HepG2 (cell line): ENCODE data around the gene GNG7.

Experiments
- CTCF ChIP-seq: sonication (generic); formaldehyde crosslinking; IDR thresholded peaks from 2 replicates; pipeline ENCODE4 v1.5.0; 2020; ENCODE audit warnings: mild to moderate bottlenecking, missing genetic modification reagents, moderate library complexity
- HOMEZ ChIP-seq: IDR thresholded peaks from 2 replicates; pipeline ENCODE4 v1.6.1; 2016; ENCODE audit warnings: low read depth
- JUND ChIP-seq: sonication (generic); formaldehyde crosslinking; IDR thresholded peaks from 2 replicates; pipeline ENCODE4 v1.8.0; 2022; ENCODE audit warnings: mild to moderate bottlenecking, missing genetic modification reagents
- KMT2A ChIP-seq: sonication (generic); formaldehyde crosslinking; IDR thresholded peaks from 2 replicates; pipeline ENCODE4 v1.4.0; 2020; ENCODE audit warnings: missing genetic modification reagents
- MAX ChIP-seq: IDR thresholded peaks from 2 replicates; pipeline ENCODE4 v1.6.1; 2012; ENCODE audit warnings: inconsistent platforms
- NBN ChIP-seq: fragments of 450-650 bp; conservative IDR thresholded peaks from 2 replicates; pipeline ENCODE4 v1.6.1; 2017
- PLRG1 ChIP-seq: fragments of 450-650 bp; conservative IDR thresholded peaks from 2 replicates; pipeline ENCODE4 v1.6.1; 2016
- POLR2AphosphoS5 ChIP-seq: IDR thresholded peaks from 2 replicates; pipeline ENCODE4 v1.6.1; 2012; ENCODE audit warnings: low read depth, low read length
- SNAI1 ChIP-seq: sonication (generic); formaldehyde crosslinking; IDR thresholded peaks from 2 replicates; pipeline ENCODE4 v1.5.0; 2020; ENCODE audit warnings: mild to moderate bottlenecking, missing genetic modification reagents, borderline replicate concordance
- ZBTB20 ChIP-seq: sonication (generic); formaldehyde crosslinking; IDR thresholded peaks from 2 replicates; pipeline ENCODE4 v1.8.1; 2023; ENCODE audit warnings: missing genetic modification reagents, low read depth, mild to moderate bottlenecking, borderline replicate concordance
- ZNF317 ChIP-seq: sonication (generic); formaldehyde crosslinking; IDR thresholded peaks from 2 replicates; pipeline ENCODE4 v1.5.0; 2020; ENCODE audit warnings: mild to moderate bottlenecking, missing genetic modification reagents
- ZSCAN29 ChIP-seq: sonication (generic); formaldehyde crosslinking; conservative IDR thresholded peaks from 2 replicates; pipeline ENCODE4 v1.4.0; 2020; ENCODE audit warnings: mild to moderate bottlenecking, missing genetic modification reagents
- TF ChIP-seq, protein P1 (sequence below): sonication (generic); formaldehyde crosslinking; IDR thresholded peaks from 2 replicates; pipeline ENCODE4 v1.8.0; 2022; ENCODE audit warnings: missing genetic modification reagents, mild to moderate bottlenecking, borderline replicate concordance

DNA sequence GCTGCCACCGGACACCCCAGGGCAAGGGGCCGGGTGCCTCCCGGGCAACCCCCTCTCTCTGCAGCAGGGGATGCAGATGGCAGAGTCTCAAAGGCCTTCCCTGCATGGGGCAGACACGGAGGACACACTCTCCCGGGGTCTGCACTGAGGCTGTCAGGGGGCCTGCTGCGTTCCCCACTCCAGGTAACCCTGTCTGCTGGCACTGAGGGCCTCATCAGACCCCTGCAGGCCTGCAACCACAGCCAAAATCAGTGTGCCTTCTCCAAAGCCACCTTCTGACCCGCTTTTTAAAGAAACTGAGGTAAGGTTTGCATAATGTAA, 93.9 kb downstream of the GNG7 start:
- no peak for TF ChIP-seq POLR2AphosphoS5
- no peak for TF ChIP-seq HOMEZ
- TF ChIP-seq, protein P1, sequence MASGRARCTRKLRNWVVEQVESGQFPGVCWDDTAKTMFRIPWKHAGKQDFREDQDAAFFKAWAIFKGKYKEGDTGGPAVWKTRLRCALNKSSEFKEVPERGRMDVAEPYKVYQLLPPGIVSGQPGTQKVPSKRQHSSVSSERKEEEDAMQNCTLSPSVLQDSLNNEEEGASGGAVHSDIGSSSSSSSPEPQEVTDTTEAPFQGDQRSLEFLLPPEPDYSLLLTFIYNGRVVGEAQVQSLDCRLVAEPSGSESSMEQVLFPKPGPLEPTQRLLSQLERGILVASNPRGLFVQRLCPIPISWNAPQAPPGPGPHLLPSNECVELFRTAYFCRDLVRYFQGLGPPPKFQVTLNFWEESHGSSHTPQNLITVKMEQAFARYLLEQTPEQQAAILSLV, result no peak
- no peak for TF ChIP-seq CTCF (CRISPR knock-in tag)
- no peak for TF ChIP-seq MAX
- TF ChIP-seq NBN, result no peak
- TF ChIP-seq PLRG1, result no peak
- no peak for TF ChIP-seq ZNF317 (CRISPR knock-in tag)
- no peak for TF ChIP-seq ZSCAN29 (CRISPR knock-in tag)
- no peak for TF ChIP-seq ZBTB20 (CRISPR knock-in tag)
- TF ChIP-seq KMT2A (CRISPR knock-in tag), result no peak
- no peak for TF ChIP-seq SNAI1 (CRISPR knock-in tag)
- TF ChIP-seq JUND (CRISPR knock-in tag), result no peak
